HG03571 (cell line): ENCODE data around the gene PCSK2.
"Not testable (repeated sequence)": the region's sequence is repeated elsewhere in the genome, so short reads cannot be mapped to it uniquely, and the experiment has no call there.

ENCODE experiments used
- ATAC-seq: cut with Tn5 transposase; IDR thresholded peaks from one replicate; pipeline ENCODE4 v1.9.1; 2021; ENCODE audit not compliant: unreplicated experiment

The PCSK2 gene

GRCh38 chr20:17226410-17227218 is at the start of gene PCSK2:
Gene PCSK2 (plus strand): TSS chr20:17227040. CDS start chr20:17227306, 266 bp downstream.
- ATAC-seq = no peak

DNA sequence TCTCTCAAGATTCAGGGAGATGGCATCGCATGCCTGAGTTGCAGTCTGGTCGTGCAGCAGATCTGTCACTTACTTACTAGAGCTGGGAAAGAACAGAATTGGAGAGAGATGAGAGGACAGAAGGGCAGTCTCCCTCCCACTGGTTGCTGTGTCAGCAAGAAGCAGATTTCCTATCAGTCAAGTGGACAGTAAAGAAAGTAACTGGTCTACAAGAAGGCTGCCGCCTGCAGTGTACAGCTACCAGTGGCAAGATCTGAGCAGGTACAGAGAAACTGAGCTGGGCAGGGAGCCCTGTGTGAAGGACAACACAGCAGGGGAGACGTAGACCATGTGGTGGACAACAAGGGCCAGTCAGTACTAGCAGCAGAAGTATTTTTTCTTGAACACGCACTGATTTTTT is 49.5 kb upstream of the PCSK2 start:
- ATAC-seq = no peak

DNA sequence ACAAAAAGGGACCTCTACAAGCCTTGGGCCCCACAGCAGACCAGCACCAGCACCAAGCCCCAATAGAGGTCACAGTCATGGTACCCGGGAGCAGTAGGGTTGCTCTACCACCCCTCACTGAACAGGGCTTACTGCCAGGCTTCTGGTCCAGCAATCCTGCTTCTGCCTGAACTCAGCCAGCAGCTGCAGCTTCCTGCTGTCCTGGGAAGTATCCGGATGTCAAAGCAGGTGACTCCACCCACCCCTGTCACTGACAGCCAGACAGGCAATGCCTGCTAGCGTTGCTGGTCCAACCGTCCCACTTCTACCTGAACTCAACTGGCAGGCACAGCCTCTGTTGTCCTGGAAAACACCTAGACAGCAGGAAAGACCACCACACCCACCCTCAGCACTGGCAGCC is 47.0 kb upstream of the PCSK2 start:
- ATAC-seq = no peak

GRCh38 chr20:17189976-17190695 is 36.7 kb upstream of the PCSK2 start:
- ATAC-seq = no peak

DNA sequence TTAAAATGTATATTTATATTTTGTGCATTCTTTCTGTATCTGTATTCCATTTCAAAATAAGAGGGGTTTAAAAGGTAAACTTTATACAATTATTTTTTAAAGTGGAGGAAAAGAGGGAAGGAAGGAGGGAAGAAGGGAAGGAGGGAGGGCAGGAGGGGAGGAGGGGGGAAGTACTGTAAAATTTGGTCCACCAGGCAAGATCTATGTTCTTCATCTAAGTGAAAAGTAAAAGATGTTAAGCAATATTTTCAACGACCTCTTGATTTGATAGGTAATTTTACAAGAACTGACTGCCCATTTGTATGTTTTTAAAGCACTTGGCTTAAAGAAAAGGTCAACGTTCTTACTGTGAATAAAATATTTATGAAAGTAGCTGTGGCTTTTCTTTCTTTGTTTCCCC is 29.8 kb upstream of the PCSK2 start:
- no peak for ATAC-seq

GRCh38 chr20:17202030-17202429 is 24.8 kb upstream of the PCSK2 start:
- ATAC-seq = no peak

DNA sequence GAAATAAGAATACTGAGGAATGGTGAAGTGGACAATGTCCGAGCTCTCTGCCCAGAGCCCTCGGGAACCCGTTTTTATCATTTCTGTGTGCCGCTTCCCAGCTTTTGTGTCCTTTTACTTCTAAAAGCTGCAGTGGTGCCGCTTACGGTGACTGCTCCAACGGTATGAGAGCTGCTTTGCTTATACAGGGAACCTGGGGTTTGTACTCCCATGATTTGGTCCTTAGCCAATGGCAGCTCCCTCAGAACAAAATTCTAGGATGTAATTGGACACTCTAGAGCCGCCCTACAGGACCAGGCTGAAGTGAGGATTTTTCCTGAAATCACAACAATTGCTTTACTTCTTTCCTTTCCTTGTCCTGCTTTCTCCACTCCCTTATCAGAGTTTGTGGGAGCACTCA is 24.2 kb upstream of the PCSK2 start:
- no peak for ATAC-seq

- ATAC-seq = no peak
These were observed 21.6 kb upstream of the PCSK2 start for GRCh38 chr20:17205084-17205813.

DNA sequence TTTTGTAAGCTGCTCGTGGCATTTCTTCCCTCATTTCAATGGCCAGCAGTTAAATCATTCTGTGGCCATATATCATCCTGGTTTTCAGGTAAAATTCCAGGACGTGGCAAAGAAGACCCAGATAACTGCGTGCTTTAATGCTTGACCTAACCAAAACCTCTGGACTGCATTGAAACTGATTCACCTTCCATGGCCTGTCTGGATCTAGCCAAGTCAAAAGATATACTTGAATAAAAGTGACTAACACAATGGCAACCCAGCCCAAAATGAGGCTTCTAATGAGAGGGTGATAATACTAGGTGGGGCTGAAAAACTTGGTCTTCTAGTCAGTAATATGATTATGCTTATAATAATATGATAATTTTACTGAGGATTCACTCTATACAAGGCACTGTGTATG is 16.5 kb upstream of the PCSK2 start:
- no peak for ATAC-seq

GRCh38 chr20:17210983-17211382 is 15.9 kb upstream of the PCSK2 start:
- no peak for ATAC-seq

DNA sequence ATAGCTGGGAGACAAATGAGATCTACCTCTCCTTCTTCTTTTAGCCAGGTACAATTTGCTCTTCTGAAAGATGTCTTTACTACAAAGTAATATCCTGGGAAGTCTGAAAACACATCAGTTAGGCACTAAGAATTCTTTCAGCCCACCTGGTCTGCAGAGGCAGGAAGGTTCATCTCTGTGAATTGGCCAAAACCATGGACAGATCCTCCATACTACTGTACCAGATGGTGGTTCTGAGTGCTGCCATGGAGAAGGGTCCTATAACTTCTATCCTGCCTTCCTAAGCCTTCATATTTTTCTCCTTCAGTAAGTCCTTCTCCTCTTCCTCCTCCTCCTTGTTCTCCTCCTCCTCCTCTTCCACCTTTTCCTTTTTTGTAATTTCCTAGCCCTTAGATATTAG is 11.7 kb upstream of the PCSK2 start:
- ATAC-seq = no peak

DNA sequence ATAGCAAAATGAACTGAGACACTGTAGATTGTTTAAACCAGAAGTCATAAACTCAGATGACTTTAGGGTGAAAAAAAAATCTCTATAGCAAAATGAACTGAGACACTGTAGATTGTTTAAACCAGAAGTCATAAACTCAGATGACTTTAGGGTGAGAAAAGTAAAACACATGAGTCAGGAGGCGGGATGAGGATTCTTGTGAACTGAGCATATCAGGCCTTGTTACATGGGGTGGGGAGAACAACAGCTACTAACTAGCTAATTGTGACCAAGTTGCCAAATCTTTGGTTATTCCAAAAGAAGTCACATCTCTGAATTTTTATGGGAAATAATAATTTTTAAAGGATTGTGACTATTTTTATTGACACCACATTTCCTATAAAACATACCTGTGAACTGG is 7.0 kb upstream of the PCSK2 start:
- not testable (repeated sequence) for ATAC-seq

DNA sequence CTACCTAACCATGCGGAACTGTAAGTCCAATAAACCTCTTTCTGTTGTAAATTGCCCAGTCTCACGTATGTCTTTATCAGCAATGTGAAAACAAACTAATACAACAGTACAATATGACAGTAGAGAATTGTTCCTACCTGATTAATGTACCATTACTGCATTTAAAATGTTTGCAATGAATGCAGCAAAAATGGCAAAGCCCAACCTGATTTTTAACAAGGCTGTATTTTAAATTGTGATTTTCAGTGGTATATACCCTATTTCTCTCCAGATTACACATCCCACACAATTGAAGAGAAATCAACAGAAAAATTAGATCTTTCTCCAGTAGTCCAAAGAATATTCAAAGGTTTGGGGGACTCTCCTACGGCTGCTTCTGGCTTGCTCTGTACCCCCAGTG is 3.3 kb upstream of the PCSK2 start:
- no peak for ATAC-seq

- ATAC-seq = no peak
These were observed 910 bp upstream of the PCSK2 start for GRCh38 chr20:17225851-17226409.

DNA sequence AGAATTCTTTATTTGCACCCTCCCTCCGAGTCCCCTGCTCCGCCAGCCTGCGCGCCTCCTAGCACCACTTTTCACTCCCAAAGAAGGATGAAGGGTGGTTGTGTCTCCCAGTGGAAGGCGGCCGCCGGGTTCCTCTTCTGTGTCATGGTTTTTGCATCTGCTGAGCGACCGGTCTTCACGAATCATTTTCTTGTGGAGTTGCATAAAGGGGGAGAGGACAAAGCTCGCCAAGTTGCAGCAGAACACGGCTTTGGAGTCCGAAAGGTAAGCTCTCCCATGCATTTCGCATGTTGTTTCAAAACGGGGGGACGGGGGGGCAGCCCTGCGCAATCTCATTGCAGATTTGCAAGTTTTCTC is 357 bp downstream of the PCSK2 start:
- no peak for ATAC-seq

GRCh38 chr20:17227669-17228623 is 1.1 kb downstream of the PCSK2 start:
- no peak for ATAC-seq

DNA sequence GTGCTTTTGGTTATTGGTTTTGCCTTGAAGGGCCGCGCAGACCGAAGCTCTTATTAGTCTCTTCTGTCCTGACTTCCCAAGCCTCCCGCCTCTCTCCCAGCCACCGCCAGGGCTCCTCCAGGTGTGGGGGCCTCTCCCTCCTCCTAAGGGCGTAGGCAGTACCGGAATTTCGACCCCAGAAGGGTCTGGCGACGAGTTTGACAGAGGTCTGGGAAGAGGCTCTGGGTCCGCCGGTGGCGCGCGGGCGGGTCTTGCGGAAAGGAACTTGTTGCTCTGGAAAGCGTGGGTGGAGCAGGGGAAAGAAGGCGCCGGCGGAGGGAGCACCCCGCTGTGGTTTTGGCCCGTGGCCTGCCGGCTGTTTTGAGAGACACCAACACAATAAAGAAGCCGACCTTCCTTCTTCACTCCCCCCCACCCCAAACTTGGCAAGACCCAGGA is 1.8 kb downstream of the PCSK2 start:
- ATAC-seq = no peak

DNA sequence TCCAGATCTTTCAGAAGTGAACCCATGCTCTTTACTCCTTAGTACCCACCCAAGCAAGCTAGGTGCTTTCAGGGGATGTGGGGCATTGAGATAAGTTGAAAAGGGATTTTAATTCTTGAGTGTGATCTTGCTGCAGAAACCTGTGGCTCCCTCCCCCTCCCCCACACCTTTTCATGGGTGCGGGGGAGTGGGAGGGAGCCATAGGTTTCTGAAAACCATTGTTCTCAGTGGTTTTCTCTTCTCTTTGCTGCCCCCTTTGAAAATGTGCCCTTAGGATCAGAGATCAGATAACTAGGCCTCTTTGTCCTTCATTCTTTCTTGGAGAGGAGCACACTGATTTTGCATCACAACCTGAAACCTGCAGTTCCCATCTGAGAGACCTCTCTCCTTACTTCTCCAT is 2.4 kb downstream of the PCSK2 start:
- no peak for ATAC-seq

- no peak for ATAC-seq
These were observed 6.8 kb downstream of the PCSK2 start for GRCh38 chr20:17233626-17234025.

- no peak for ATAC-seq
These were observed 9.9 kb downstream of the PCSK2 start for GRCh38 chr20:17236766-17237165.
